H1 (cell line): Measurements from ENCODE around the gene RS1.

ENCODE experiments used
- SIN3A ChIP-seq, 2 experiments: IDR thresholded peaks in 1 of 2; conservative IDR thresholded peaks in 1 of 2; 2 replicates each; pipeline ENCODE4 v1.6.1; 2011 to 2012; ENCODE audit warnings: low read length in 2 of 2, improper control_type of control experiment in 1 of 2, low read depth in 1 of 2, mild to moderate bottlenecking in 1 of 2
- SP2 ChIP-seq: IDR thresholded peaks from 2 replicates; pipeline ENCODE4 v1.6.1; 2012; ENCODE audit warnings: mild to moderate bottlenecking, low read length, inconsistent platforms

DNA sequence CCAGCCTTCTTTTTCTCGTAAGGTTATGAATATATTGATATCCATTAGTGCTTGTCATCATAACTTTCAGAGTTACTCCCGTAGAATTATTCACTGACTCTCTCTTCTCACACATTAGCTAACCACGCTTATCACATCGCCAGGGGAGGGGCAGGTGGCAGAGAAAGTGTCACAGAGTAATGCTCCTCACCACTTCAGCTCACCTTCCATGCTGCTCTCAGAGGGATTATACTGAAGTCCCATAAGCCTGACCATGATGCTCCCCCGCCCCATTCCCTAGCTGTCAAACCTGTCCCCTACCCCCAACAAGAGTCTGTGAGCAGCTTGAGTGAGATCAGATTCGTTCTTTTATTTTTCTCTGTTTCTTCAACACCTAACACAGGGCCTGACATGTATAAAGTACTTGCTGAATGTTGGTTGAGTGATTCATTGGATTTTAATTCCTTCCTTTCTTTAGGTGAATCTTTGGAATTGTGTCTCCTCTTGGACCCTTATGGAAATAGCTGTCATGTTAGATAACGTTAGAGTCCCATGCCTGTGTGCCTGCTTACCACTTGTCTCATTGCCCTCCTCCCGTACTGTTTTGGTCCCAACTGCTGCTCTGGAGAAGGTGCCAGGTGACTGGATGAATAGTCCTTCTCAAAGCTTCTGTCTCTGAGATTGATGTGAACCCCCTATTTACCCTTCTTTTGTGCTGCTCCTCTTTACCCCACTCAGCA lies 55.1 kb downstream of the RS1 start:
- TF ChIP-seq SP2 (no peak), SIN3A (conservative IDR thresholded peaks at IDR 0.05 in 1 of 2, IDR thresholded peaks at IDR 0.05 in 1 of 2; ENCODE audit: low read depth in 1 of 2, low read length in 2 of 2) (no peak)
